ENCODE data around the gene RLN1. TPM values are rescaled to one million over a fixed set of nuclear protein-coding genes. Genes with fewer than 3 reads are reported as not detected.

Gene RLN1
- total and polyA plus RNA-seq, 2 experiments from 2014 or later = 1.2 to 3.0 TPM

DNA sequence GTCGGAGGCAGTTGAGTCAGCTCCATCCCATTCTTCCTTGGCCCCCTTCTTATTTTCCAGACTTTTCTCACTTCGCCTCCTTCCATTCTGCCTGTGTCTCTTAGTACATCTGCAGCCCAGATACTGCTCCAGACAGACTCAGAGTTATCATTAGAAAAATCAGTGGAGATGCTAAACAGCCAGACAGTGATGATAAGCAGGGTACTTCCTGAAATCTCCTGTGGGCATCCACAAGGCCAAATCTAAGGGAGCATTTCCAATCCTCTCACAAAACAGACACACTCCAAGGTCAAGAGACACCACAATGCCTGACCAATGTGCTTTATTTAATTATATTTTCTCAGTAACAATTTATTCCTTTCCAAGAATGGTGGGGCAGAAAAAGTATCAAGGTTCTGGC lies 14.5 kb upstream of the RLN1 start (continued):
- TF ChIP-seq, protein P1, sequence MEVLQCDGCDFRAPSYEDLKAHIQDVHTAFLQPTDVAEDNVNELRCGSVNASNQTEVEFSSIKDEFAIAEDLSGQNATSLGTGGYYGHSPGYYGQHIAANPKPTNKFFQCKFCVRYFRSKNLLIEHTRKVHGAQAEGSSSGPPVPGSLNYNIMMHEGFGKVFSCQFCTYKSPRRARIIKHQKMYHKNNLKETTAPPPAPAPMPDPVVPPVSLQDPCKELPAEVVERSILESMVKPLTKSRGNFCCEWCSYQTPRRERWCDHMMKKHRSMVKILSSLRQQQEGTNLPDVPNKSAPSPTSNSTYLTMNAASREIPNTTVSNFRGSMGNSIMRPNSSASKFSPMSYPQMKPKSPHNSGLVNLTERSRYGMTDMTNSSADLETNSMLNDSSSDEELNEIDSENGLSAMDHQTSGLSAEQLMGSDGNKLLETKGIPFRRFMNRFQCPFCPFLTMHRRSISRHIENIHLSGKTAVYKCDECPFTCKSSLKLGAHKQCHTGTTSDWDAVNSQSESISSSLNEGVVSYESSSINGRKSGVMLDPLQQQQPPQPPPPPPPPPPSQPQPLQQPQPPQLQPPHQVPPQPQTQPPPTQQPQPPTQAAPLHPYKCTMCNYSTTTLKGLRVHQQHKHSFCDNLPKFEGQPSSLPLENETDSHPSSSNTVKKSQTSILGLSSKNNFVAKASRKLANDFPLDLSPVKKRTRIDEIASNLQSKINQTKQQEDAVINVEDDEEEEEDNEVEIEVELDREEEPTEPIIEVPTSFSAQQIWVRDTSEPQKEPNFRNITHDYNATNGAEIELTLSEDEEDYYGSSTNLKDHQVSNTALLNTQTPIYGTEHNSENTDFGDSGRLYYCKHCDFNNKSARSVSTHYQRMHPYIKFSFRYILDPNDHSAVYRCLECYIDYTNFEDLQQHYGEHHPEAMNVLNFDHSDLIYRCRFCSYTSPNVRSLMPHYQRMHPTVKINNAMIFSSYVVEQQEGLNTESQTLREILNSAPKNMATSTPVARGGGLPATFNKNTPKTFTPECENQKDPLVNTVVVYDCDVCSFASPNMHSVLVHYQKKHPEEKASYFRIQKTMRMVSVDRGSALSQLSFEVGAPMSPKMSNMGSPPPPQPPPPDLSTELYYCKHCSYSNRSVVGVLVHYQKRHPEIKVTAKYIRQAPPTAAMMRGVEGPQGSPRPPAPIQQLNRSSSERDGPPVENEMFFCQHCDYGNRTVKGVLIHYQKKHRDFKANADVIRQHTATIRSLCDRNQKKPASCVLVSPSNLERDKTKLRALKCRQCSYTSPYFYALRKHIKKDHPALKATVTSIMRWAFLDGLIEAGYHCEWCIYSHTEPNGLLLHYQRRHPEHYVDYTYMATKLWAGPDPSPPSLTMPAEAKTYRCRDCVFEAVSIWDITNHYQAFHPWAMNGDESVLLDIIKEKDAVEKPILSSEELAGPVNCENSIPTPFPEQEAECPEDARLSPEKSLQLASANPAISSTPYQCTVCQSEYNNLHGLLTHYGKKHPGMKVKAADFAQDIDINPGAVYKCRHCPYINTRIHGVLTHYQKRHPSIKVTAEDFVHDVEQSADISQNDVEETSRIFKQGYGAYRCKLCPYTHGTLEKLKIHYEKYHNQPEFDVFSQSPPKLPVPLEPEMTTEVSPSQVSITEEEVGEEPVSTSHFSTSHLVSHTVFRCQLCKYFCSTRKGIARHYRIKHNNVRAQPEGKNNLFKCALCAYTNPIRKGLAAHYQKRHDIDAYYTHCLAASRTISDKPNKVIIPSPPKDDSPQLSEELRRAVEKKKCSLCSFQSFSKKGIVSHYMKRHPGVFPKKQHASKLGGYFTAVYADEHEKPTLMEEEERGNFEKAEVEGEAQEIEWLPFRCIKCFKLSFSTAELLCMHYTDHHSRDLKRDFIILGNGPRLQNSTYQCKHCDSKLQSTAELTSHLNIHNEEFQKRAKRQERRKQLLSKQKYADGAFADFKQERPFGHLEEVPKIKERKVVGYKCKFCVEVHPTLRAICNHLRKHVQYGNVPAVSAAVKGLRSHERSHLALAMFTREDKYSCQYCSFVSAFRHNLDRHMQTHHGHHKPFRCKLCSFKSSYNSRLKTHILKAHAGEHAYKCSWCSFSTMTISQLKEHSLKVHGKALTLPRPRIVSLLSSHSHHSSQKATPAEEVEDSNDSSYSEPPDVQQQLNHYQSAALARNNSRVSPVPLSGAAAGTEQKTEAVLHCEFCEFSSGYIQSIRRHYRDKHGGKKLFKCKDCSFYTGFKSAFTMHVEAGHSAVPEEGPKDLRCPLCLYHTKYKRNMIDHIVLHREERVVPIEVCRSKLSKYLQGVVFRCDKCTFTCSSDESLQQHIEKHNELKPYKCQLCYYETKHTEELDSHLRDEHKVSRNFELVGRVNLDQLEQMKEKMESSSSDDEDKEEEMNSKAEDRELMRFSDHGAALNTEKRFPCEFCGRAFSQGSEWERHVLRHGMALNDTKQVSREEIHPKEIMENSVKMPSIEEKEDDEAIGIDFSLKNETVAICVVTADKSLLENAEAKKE (CRISPR knock-in tag; IDR thresholded peaks at IDR 0.05) = no peak
- no peak for TF ChIP-seq ZNF331 (CRISPR knock-in tag; IDR thresholded peaks at IDR 0.05; ENCODE audit: low read depth)
- TF ChIP-seq, protein P2, sequence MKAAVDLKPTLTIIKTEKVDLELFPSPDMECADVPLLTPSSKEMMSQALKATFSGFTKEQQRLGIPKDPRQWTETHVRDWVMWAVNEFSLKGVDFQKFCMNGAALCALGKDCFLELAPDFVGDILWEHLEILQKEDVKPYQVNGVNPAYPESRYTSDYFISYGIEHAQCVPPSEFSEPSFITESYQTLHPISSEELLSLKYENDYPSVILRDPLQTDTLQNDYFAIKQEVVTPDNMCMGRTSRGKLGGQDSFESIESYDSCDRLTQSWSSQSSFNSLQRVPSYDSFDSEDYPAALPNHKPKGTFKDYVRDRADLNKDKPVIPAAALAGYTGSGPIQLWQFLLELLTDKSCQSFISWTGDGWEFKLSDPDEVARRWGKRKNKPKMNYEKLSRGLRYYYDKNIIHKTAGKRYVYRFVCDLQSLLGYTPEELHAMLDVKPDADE (IDR thresholded peaks at IDR 0.05) = no peak
- TF ChIP-seq ZNF114 (CRISPR knock-in tag; IDR thresholded peaks at IDR 0.05) = no peak

DNA sequence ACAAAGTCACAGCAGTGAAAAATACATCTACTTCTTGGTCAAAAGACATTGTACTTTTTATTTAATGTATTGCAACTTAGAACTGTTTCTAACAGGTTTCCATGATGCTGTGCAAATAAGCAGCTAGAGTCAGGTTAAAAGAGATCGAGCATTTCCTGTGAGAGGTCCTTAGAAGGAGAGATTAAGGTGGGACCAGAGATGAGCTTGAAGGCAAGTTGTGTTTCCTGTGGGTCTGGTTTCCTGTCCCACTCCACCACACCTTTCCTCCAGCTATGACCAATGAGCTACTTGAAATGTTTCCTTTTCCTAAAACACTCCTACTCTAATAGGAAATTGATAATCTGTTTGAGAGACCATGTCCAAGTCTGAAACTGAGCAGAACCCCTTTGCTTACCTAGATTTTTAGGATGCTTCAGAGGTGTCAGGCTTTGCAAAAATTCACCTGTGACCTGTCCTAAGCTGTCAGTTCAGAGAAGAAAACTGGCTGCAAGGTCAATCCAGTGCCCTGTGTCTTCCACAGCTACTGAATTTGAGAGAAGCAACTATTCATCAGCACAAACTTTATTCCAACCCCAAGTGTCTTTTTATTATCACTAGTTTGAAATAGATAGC lies 13.1 kb upstream of the RLN1 start:
- H3K79me2 ChIP-seq (replicated peaks; ENCODE audit: insufficient read depth) = no peaks in the 10 kb centered on the region
- Mint-ChIP-seq H3K9me3 (peaks cover 2% of the 10 kb centered on the region; the same call in 1 of the 3 replicates), H3K27ac (no peak overlapping the region), H3K36me3 (ENCODE audit: low read depth) (no peaks in the 10 kb centered on the region), H3K4me1 (no peaks in the 10 kb centered on the region), H3K27me3 (ENCODE audit: insufficient read depth, low read depth, poor library complexity) (no peaks in the 10 kb centered on the region), H3K4me3 (no peak overlapping the region)
- no peaks in the 10 kb centered on the region for H3K4me1 ChIP-seq (ENCODE audit: insufficient read depth)
- ATAC-seq (no peak), DNase-seq (ENCODE audit: low spot score) (no peak)
- no peaks in the 10 kb centered on the region for H3K36me3 ChIP-seq (ENCODE audit: insufficient read depth)
- no peak overlapping the region for H3K4me2 ChIP-seq
- H3K27me3 ChIP-seq (ENCODE audit: insufficient read depth) = no peaks in the 10 kb centered on the region
- no peaks in the 10 kb centered on the region for H3F3A ChIP-seq (replicated peaks; ENCODE audit: low read depth)
- no peaks in the 10 kb centered on the region for H3K9me2 ChIP-seq (ENCODE audit: insufficient read depth)
- H3K27ac ChIP-seq (ENCODE audit: low read depth) = no peak overlapping the region
- no peaks in the 10 kb centered on the region for H4K20me1 ChIP-seq (replicated peaks; ENCODE audit: insufficient read depth)
- no peak overlapping the region for H3K4me3 ChIP-seq
- no peak overlapping the region for H2AFZ ChIP-seq
- TF ChIP-seq, protein P1 (CRISPR knock-in tag; IDR thresholded peaks at IDR 0.05) = no peak
- no peak for TF ChIP-seq CREB1 (CRISPR knock-in tag; IDR thresholded peaks at IDR 0.05; ENCODE audit: low read depth)
- no peak for TF ChIP-seq POLR2AphosphoS5 (IDR thresholded peaks at IDR 0.05; ENCODE audit: low read depth)
- TF ChIP-seq, protein P2 (IDR thresholded peaks at IDR 0.05) = no peak
